ENCODE data around the gene NEFH. TPM values are rescaled to one million over a fixed set of nuclear protein-coding genes. Genes with fewer than 3 reads are reported as not detected.

The NEFH gene
- total RNA-seq, 1 donor from 2014 or later: 4.2 TPM

DNA sequence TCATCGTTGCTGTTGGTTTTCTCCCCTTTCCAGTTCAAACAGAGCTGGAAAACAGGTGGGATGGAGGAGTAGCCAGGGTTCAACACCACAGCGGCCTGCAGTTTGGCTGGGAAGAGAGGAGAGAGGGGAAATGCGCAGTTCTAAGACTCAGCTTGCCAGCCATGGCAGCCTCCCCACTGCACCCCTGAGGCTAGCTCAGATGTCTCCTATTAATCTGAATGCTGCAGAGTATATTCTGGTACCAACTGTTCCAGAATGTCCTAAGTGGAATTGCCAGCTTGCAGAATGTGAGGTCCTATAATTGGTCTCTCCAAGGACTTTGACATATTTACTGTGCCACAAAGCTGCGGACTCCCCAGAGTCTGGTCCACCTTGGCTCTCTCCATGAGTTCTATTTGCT is 32.0 kb downstream of the NEFH start:
- intact Hi-C loops (cut with DNase I): no loop called here
- H3K27ac ChIP-seq: no peak overlapping the region
- no peaks in the 10 kb centered on the region for H3K9me3 ChIP-seq
- no peak for DNase-seq (ENCODE audit: extremely low spot score in 2 of 2)
- H3K4me3 ChIP-seq: no peak overlapping the region
- TF ChIP-seq POLR2A (IDR thresholded peaks at IDR 0.05) (no peak), POLR2AphosphoS5 (IDR thresholded peaks at IDR 0.05; ENCODE audit: insufficient read depth in 1 of 2, low read depth in 1 of 2) (no peak)
- TF ChIP-seq, protein P1, sequence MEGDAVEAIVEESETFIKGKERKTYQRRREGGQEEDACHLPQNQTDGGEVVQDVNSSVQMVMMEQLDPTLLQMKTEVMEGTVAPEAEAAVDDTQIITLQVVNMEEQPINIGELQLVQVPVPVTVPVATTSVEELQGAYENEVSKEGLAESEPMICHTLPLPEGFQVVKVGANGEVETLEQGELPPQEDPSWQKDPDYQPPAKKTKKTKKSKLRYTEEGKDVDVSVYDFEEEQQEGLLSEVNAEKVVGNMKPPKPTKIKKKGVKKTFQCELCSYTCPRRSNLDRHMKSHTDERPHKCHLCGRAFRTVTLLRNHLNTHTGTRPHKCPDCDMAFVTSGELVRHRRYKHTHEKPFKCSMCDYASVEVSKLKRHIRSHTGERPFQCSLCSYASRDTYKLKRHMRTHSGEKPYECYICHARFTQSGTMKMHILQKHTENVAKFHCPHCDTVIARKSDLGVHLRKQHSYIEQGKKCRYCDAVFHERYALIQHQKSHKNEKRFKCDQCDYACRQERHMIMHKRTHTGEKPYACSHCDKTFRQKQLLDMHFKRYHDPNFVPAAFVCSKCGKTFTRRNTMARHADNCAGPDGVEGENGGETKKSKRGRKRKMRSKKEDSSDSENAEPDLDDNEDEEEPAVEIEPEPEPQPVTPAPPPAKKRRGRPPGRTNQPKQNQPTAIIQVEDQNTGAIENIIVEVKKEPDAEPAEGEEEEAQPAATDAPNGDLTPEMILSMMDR (IDR thresholded peaks at IDR 0.05): no peak
- H3K27me3 ChIP-seq: no peaks in the 10 kb centered on the region
- H3K4me1 ChIP-seq: no peaks in the 10 kb centered on the region
- peaks cover 0 to 82% of the 10 kb centered on the region in 2 donors for H3K36me3 ChIP-seq

DNA sequence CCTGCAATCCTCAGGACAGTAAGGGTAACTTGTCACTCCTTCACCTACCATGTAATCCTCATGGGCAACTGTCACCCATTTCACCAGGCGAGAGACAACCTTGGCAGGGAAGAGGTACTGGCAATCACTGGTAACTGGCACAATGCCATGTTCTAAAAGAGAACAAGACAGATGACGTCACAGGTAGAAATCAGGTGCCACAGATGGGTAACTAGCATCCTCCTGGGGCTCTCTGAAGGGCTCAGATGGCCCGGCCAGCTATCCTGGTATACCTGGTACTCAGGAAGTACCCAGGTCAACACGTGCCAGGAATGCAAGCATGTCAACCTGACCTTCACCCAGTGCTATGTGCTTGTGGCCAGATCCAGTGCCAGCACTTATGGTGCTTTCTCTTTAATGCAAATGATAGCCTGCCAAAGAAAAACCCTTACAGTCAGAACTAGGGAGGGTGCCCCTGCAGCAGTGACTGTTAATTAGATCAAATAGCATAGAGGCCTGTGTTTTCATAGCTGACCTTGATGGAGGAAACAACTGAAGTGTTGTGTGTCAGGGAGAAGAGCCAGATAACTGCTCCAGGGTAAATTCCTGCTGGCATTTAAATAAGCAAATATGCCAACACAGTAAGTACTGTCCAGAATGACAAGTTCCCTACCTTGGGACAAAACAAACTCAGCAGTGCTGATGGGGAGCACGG is 37.3 kb downstream of the NEFH start:
- TF ChIP-seq POLR2A (IDR thresholded peaks at IDR 0.05) (no peak), POLR2AphosphoS5 (IDR thresholded peaks at IDR 0.05; ENCODE audit: insufficient read depth in 1 of 2, low read depth in 1 of 2) (no peak)
- TF ChIP-seq, protein P1 (IDR thresholded peaks at IDR 0.05): no peak
- no peak for DNase-seq (ENCODE audit: extremely low spot score in 2 of 2)
- Histone ChIP-seq H3K4me1 (no peaks in the 10 kb centered on the region), H3K9me3 (no peaks in the 10 kb centered on the region), H3K36me3 (peaks cover 0 to 82% of the 10 kb centered on the region in 2 donors), H3K27ac (no peak overlapping the region), H3K4me3 (no peak overlapping the region), H3K27me3 (no peaks in the 10 kb centered on the region)
- intact Hi-C loops (cut with DNase I): no loop called here

DNA sequence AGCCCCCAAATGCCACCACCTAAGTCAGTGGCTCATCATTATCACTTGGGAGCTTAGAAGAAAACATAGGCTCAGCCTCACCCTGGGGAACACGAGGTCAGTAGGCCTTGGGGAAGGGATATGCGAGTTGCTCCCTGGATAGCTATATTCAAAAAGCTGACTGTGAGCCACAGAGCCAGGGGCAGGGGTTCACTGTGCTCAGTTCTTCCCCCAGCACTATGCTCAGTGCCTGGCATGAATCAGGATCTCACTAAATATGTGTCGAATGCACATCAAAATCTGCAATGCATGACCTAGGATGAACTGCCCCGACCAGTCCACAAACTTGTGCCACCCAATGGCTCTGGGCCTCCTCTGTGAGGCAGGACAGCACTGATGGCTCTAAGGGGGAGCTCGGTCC is 38.4 kb downstream of the NEFH start:
- no peaks in the 10 kb centered on the region for H3K4me1 ChIP-seq
- H3K4me3 ChIP-seq: no peak overlapping the region
- DNase-seq (ENCODE audit: extremely low spot score in 2 of 2): no peak
- no peak overlapping the region for H3K27ac ChIP-seq
- H3K9me3 ChIP-seq: no peaks in the 10 kb centered on the region
- no peaks in the 10 kb centered on the region for H3K27me3 ChIP-seq
- intact Hi-C loops (cut with DNase I): no loop called here
- peaks cover 0 to 79% of the 10 kb centered on the region in 2 donors for H3K36me3 ChIP-seq
- TF ChIP-seq POLR2A (IDR thresholded peaks at IDR 0.05): no peak
- TF ChIP-seq, protein P1 (IDR thresholded peaks at IDR 0.05): no peak
- no peak for TF ChIP-seq POLR2AphosphoS5 (IDR thresholded peaks at IDR 0.05; ENCODE audit: insufficient read depth in 1 of 2, low read depth in 1 of 2)

DNA sequence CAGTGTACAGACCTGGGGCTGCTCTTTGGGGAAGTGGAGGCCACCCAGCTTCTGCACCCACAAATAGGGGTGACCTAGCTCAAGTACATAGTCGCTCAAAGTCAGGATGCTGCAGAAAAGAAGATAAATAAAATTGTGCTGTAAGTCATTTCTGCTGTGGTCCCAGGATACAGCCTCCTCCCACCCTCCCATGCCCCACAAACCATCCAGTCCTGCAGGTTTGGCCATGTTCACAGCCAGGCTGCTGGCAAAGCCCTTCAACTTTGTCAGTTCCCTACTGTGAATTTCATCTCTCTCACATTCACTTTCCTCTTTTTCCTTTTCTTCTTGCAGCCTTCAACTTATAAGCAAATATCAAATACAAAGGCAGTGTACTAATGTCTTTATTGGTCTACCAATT is 40.0 kb downstream of the NEFH start:
- intact Hi-C loops (cut with DNase I): no loop called here
- Histone ChIP-seq H3K27me3 (no peaks in the 10 kb centered on the region), H3K4me1 (no peaks in the 10 kb centered on the region), H3K9me3 (no peaks in the 10 kb centered on the region), H3K27ac (no peak overlapping the region), H3K36me3 (peaks cover 0 to 85% of the 10 kb centered on the region in 2 donors), H3K4me3 (no peak overlapping the region)
- DNase-seq (ENCODE audit: extremely low spot score in 2 of 2): no peak
- TF ChIP-seq, protein P1 (IDR thresholded peaks at IDR 0.05): no peak
- TF ChIP-seq POLR2AphosphoS5 (IDR thresholded peaks at IDR 0.05; ENCODE audit: insufficient read depth in 1 of 2, low read depth in 1 of 2) (no peak), POLR2A (IDR thresholded peaks at IDR 0.05) (no peak)

DNA sequence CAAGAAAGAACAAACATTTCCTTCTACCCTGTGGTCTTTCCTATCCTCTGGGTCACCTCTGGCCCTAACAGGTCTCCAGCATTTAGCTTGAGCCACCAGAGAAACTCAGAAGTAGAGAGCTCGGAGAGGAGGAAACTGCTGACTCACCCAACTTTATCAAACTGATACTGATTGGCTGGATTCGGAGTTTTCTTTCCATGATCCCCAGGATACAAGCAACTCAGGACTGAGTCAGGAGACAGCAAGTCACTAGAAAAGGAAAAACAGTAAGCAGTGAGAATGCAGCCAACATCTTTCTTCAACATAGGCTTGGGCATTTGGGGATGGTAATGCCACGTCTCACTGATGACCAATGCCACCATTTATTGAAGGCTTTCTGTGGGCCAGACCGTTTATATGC is 40.8 kb downstream of the NEFH start:
- no peak overlapping the region for H3K4me3 ChIP-seq
- H3K4me1 ChIP-seq: no peaks in the 10 kb centered on the region
- no peaks in the 10 kb centered on the region for H3K9me3 ChIP-seq
- no peak for DNase-seq (ENCODE audit: extremely low spot score in 2 of 2)
- no peak overlapping the region for H3K27ac ChIP-seq
- H3K27me3 ChIP-seq: no peaks in the 10 kb centered on the region
- H3K36me3 ChIP-seq: peaks cover 0 to 86% of the 10 kb centered on the region in 2 donors
- no peak for TF ChIP-seq POLR2A (IDR thresholded peaks at IDR 0.05)
- no peak for TF ChIP-seq POLR2AphosphoS5 (IDR thresholded peaks at IDR 0.05; ENCODE audit: insufficient read depth in 1 of 2, low read depth in 1 of 2)
- TF ChIP-seq, protein P1 (IDR thresholded peaks at IDR 0.05): no peak
- intact Hi-C loops (cut with DNase I): no loop called here
